GM23338 (cell line): Measurements from ENCODE around the gene VCPKMT. TPM values are rescaled to one million over a fixed set of nuclear protein-coding genes. Genes with fewer than 3 reads are reported as not detected.

ENCODE experiments used
- ATAC-seq: fragments of 200-7000 bp; cut with Tn5 transposase; 3 replicates; pipeline ENCODE4 v1.9.1; 2020
- DNase-seq: peaks from one replicate; pipeline ENCODE4 v3.0.0-alpha.2; 2015; ENCODE audit warnings: low spot score
- H2AFZ ChIP-seq: fragments of 200-600 bp; sonication (generic); 2 replicates; pipeline ENCODE4 v1.8.0; 2016; ENCODE audit warnings: antibody characterized with exemption, mild to moderate bottlenecking, moderate library complexity
- H3F3A ChIP-seq: fragments of 200-600 bp; sonication (generic); replicated peaks from 2 replicates; pipeline ENCODE4 v1.8.0; 2017; ENCODE audit warnings: antibody characterized with exemption, mixed run types, low read depth
- H3K27ac ChIP-seq: fragments of 200-600 bp; sonication (generic); 2 replicates; pipeline ENCODE4 v1.6.1; 2016; ENCODE audit warnings: low read depth
- H3K27me3 ChIP-seq: fragments of 200-600 bp; sonication (generic); 2 replicates; pipeline ENCODE4 v1.8.0; 2016; ENCODE audit warnings: mild to moderate bottlenecking, mixed run types, moderate library complexity; ENCODE audit not compliant: insufficient read depth
- H3K36me3 ChIP-seq: fragments of 200-600 bp; sonication (generic); 2 replicates; pipeline ENCODE4 v1.8.0; 2016; ENCODE audit warnings: mild to moderate bottlenecking; ENCODE audit not compliant: insufficient read depth
- H3K4me1 ChIP-seq: fragments of 200-600 bp; sonication (generic); 2 replicates; pipeline ENCODE4 v1.8.0; 2016; ENCODE audit warnings: mild to moderate bottlenecking, moderate library complexity; ENCODE audit not compliant: insufficient read depth
- H3K4me2 ChIP-seq: fragments of 200-600 bp; sonication (generic); 2 replicates; pipeline ENCODE4 v1.7.1; 2017; ENCODE audit warnings: mixed run types
- H3K4me3 ChIP-seq: fragments of 200-600 bp; sonication (generic); 2 replicates; pipeline ENCODE4 v1.6.1; 2016; ENCODE audit warnings: mixed run types
- H3K79me2 ChIP-seq: fragments of 200-600 bp; sonication (generic); replicated peaks from 2 replicates; pipeline ENCODE4 v1.8.0; 2017; ENCODE audit warnings: mild to moderate bottlenecking; ENCODE audit not compliant: insufficient read depth
- H3K9me2 ChIP-seq: fragments of 200-600 bp; sonication (generic); 2 replicates; pipeline ENCODE4 v1.8.0; 2017; ENCODE audit not compliant: insufficient read depth
- H4K20me1 ChIP-seq: fragments of 200-600 bp; sonication (generic); replicated peaks from 2 replicates; pipeline ENCODE4 v1.8.0; 2017; ENCODE audit warnings: mild to moderate bottlenecking; ENCODE audit not compliant: insufficient read depth
- H3K27ac Mint-ChIP-seq: 2 replicates; pipeline ENCODE4 v1.8.0; 2020; ENCODE audit warnings: inconsistent platforms, mild to moderate bottlenecking, moderate library complexity, mixed read lengths
- H3K27me3 Mint-ChIP-seq: 3 replicates; pipeline ENCODE4 v1.8.0; 2022; ENCODE audit warnings: low read depth, mild to moderate bottlenecking, moderate library complexity, mixed read lengths, inconsistent platforms; ENCODE audit not compliant: insufficient read depth, poor library complexity
- H3K36me3 Mint-ChIP-seq: 3 replicates; pipeline ENCODE4 v1.8.0; 2021; ENCODE audit warnings: low read depth, mild to moderate bottlenecking, inconsistent platforms, moderate library complexity, mixed read lengths
- H3K4me1 Mint-ChIP-seq: 3 replicates; pipeline ENCODE4 v1.8.0; 2020; ENCODE audit warnings: mild to moderate bottlenecking, inconsistent platforms, mixed read lengths
- H3K4me3 Mint-ChIP-seq: 3 replicates; pipeline ENCODE4 v1.8.0; 2021; ENCODE audit warnings: moderate library complexity, mild to moderate bottlenecking, inconsistent platforms, mixed read lengths
- H3K9me3 Mint-ChIP-seq: 3 replicates; pipeline ENCODE4 v1.8.0; 2020; ENCODE audit warnings: moderate library complexity, mild to moderate bottlenecking, inconsistent platforms, mixed read lengths
- ETS1 ChIP-seq: IDR thresholded peaks from 2 replicates; pipeline ENCODE4 v1.6.1; 2016; ENCODE audit warnings: antibody characterized with exemption
- EZH2 ChIP-seq: fragments of 200-600 bp; sonication (generic); IDR thresholded peaks from one replicate; pipeline ENCODE4 v1.8.0; 2017; ENCODE audit warnings: antibody characterized with exemption, mild to moderate bottlenecking, low read depth; ENCODE audit not compliant: unreplicated experiment
- EZH2phosphoT487 ChIP-seq: fragments of 200-600 bp; sonication (generic); IDR thresholded peaks from one replicate; pipeline ENCODE4 v1.8.1; 2018; ENCODE audit warnings: antibody characterized with exemption; ENCODE audit not compliant: unreplicated experiment
- JUNB ChIP-seq: IDR thresholded peaks from one replicate; pipeline ENCODE4 v1.6.1; 2016; ENCODE audit warnings: antibody characterized with exemption; ENCODE audit not compliant: unreplicated experiment
- POLR2AphosphoS5 ChIP-seq: IDR thresholded peaks from 2 replicates; pipeline ENCODE4 v1.6.1; 2016; ENCODE audit warnings: antibody characterized with exemption, low read depth
- REST ChIP-seq: IDR thresholded peaks from one replicate; pipeline ENCODE4 v1.6.1; 2018; ENCODE audit warnings: antibody characterized with exemption; ENCODE audit not compliant: unreplicated experiment
- STAT1 ChIP-seq: IDR thresholded peaks from one replicate; pipeline ENCODE4 v1.6.1; 2016; ENCODE audit warnings: antibody characterized with exemption; ENCODE audit not compliant: unreplicated experiment
- ZNF331 ChIP-seq: fragments of 250-450 bp; sonication (Bioruptor Pico); IDR thresholded peaks from 2 replicates; pipeline ENCODE4 v1.5.0; 2020; ENCODE audit warnings: low read depth, mild to moderate bottlenecking, moderate library complexity
- polyA plus RNA-seq: library from polyadenylated mRNA; unstranded; fragments of >200 nt; fragmentation: Nextera tagmentation; extraction: Ambion mirVana; gene quantifications from 2 replicates; pipeline ENCODE4 v1.2.1, GENCODE V29; 2016
- total RNA-seq: library from RNA; depleted of rRNA; stranded (reverse); fragments of >200 nt; shearing (Covaris generic); gene quantifications from 2 replicates; pipeline ENCODE4 v1.2.3, GENCODE V29; 2014

VCPKMT gene
- total and polyA plus RNA-seq, 2 experiments from 2014 or later, result 12.3 to 15.8 TPM

- Histone ChIP-seq H3K9me2 (no peaks in the 10 kb centered on the region), H3K27ac (no peak overlapping the region), H2AFZ (no peak overlapping the region), H3K4me1 (no peaks in the 10 kb centered on the region), H3K36me3 (no peaks in the 10 kb centered on the region), H3F3A (no peaks in the 10 kb centered on the region), H3K27me3 (no peaks in the 10 kb centered on the region), H4K20me1 (no peaks in the 10 kb centered on the region), H3K4me3 (no peak overlapping the region), H3K4me2 (no peak overlapping the region), H3K79me2 (no peaks in the 10 kb centered on the region)
- Mint-ChIP-seq H3K36me3 (no peaks in the 10 kb centered on the region), H3K4me3 (no peak overlapping the region), H3K27ac (no peak overlapping the region), H3K9me3 (no peaks in the 10 kb centered on the region), H3K4me1 (peaks cover 8% of the 10 kb centered on the region; the same call in 2 of the 3 replicates), H3K27me3 (peaks cover 2% of the 10 kb centered on the region)
- ATAC-seq (no peak), DNase-seq (no peak)
- no peak for TF ChIP-seq EZH2
- no peak for TF ChIP-seq JUNB
- no peak for TF ChIP-seq ETS1
- no peak for TF ChIP-seq POLR2AphosphoS5
- TF ChIP-seq EZH2phosphoT487, result no peak
- TF ChIP-seq ZNF331 (CRISPR knock-in tag), result no peak
- no peak for TF ChIP-seq STAT1
Observed at GRCh38 chr14:50070230-50070629, 46.1 kb downstream of the VCPKMT start.

GRCh38 chr14:50069325-50069724, 47.0 kb downstream of the VCPKMT start:
- Mint-ChIP-seq H3K4me1 (peaks cover 8% of the 10 kb centered on the region; the same call in 2 of the 3 replicates), H3K27ac (no peak overlapping the region), H3K36me3 (no peaks in the 10 kb centered on the region), H3K9me3 (no peaks in the 10 kb centered on the region), H3K4me3 (no peak overlapping the region), H3K27me3 (peaks cover 2% of the 10 kb centered on the region)
- H3K27ac ChIP-seq, result no peak overlapping the region
- no peak for DNase-seq
- no peaks in the 10 kb centered on the region for H3F3A ChIP-seq
- ATAC-seq, result no peak
- no peak overlapping the region for H2AFZ ChIP-seq
- no peaks in the 10 kb centered on the region for H3K4me1 ChIP-seq
- H3K27me3 ChIP-seq, result no peaks in the 10 kb centered on the region
- no peaks in the 10 kb centered on the region for H4K20me1 ChIP-seq
- H3K4me3 ChIP-seq, result no peak overlapping the region
- TF ChIP-seq REST (no peak), EZH2phosphoT487 (no peak), JUNB (no peak)
- H3K79me2 ChIP-seq, result no peaks in the 10 kb centered on the region
- no peaks in the 10 kb centered on the region for H3K9me2 ChIP-seq
- H3K36me3 ChIP-seq, result no peaks in the 10 kb centered on the region
- H3K4me2 ChIP-seq, result no peak overlapping the region
